HepG2 (cell line): ENCODE measurements around the gene WAS. TPM values are rescaled to one million over a fixed set of nuclear protein-coding genes. Genes with fewer than 3 reads are reported as not detected.

Experiments used
- ATAC-seq: fragments of 200-7000 bp; cut with Tn5 transposase; 3 replicates; pipeline ENCODE4 v1.9.1; 2020; ENCODE audit warnings: mild to moderate bottlenecking, moderate library complexity
- BruUV-seq: library from RNA; stranded (reverse); fragments of 400-500 nt; replicated peaks from 2 replicates; lab custom pipeline; 2021; lab: Mats Ljungman, UMichigan
- CTCF ChIA-PET: fragments of 300-600 bp; formaldehyde crosslinking; extraction: SDS; loops from one replicate; lab custom pipeline; 2021; ENCODE audit warnings: low total read pairs, inconsistent platforms, low intra/inter-chr PET ratio; lab: Yijun Ruan, JAX
- POLR2A ChIA-PET: fragments of 350-600 bp; sonication (Branson Sonifier 250); formaldehyde crosslinking; loops from one replicate; lab custom pipeline; 2020; ENCODE audit warnings: antibody characterized with exemption, inconsistent platforms; lab: Yijun Ruan, JAX
- DNase-seq: peaks from one replicate; pipeline ENCODE4 v3.0.0-alpha.2; 2015; ENCODE audit warnings: low spot score
- FAIRE-seq: peaks from 3 replicates; lab custom pipeline; 2011; peaks lifted over from hg19 to GRCh38; lab: Jason Lieb, UNC
- H2AFZ ChIP-seq: one replicate; pipeline ENCODE4 v1.6.1; 2011; ENCODE audit warnings: low read length, inconsistent platforms
- H3K27ac ChIP-seq: fragments of 300-600 bp; 3 replicates; pipeline ENCODE4 v1.8.0; 2011; ENCODE audit warnings: mixed run types, mild to moderate bottlenecking, mixed read lengths, low read length, inconsistent platforms; ENCODE audit not compliant: insufficient read depth; ENCODE audit errors: extremely low read length
- H3K27me3 ChIP-seq, 2 experiments: fragments of 200-600 bp in 1 of 2; 2 replicates in 1 of 2; 3 replicates in 1 of 2; pipeline versions ENCODE4 v1.6.0 to v1.8.0; 2011; ENCODE audit warnings: low read length in 2 of 2, mild to moderate bottlenecking in 2 of 2, moderate library complexity in 2 of 2, inconsistent platforms in 1 of 2; ENCODE audit not compliant: insufficient read depth in 2 of 2, control insufficient read depth in 1 of 2
- H3K36me3 ChIP-seq, 2 experiments: fragments of 200-600 bp in 1 of 2; replicated peaks in 1 of 2; 2 replicates in 1 of 2; 3 replicates in 1 of 2; pipeline versions ENCODE4 v1.5.1 to v1.8.0; 2011; ENCODE audit warnings: low read length in 2 of 2, inconsistent platforms in 1 of 2; ENCODE audit not compliant: insufficient read depth in 2 of 2, control insufficient read depth in 1 of 2
- H3K4me1 ChIP-seq: 2 replicates; pipeline ENCODE4 v1.5.1; 2012; ENCODE audit warnings: low read length, inconsistent platforms; ENCODE audit not compliant: insufficient read depth
- H3K4me2 ChIP-seq: 2 replicates; pipeline ENCODE4 v1.6.0; 2011; ENCODE audit warnings: low read depth, low read length, inconsistent platforms
- H3K4me3 ChIP-seq, 3 experiments: fragments of 200-600 bp in 1 of 3; sonication (generic), shearing (Covaris generic) in 1 of 3; replicated peaks in 1 of 3; 2 replicates each; pipeline ENCODE4 v1.5.1; 2011 to 2016; ENCODE audit warnings: low read length in 3 of 3, inconsistent platforms in 2 of 3, low read depth in 2 of 3, mild to moderate bottlenecking in 2 of 3, control low read depth in 1 of 3, mixed read lengths in 1 of 3; ENCODE audit not compliant: insufficient read depth in 1 of 3
- H3K79me2 ChIP-seq: one replicate; pipeline ENCODE4 v1.6.1; 2011; ENCODE audit warnings: low read length, inconsistent platforms; ENCODE audit not compliant: insufficient read depth
- H3K9ac ChIP-seq: 2 replicates; pipeline ENCODE4 v1.6.0; 2011; ENCODE audit warnings: mild to moderate bottlenecking, low read depth, low read length, inconsistent platforms; ENCODE audit not compliant: insufficient read depth
- H3K9me3 ChIP-seq: 2 replicates; pipeline ENCODE4 v1.5.1; 2012; ENCODE audit warnings: mild to moderate bottlenecking, low read length
- H4K20me1 ChIP-seq: 2 replicates; pipeline ENCODE4 v1.6.0; 2011; ENCODE audit warnings: inconsistent platforms, mild to moderate bottlenecking, low read length, moderate library complexity; ENCODE audit not compliant: insufficient read depth
- ARID3A ChIP-seq: IDR thresholded peaks from 2 replicates; pipeline ENCODE4 v1.6.1; 2012; ENCODE audit warnings: low read depth, low read length, improper control_type of control experiment
- CTCF ChIP-seq: sonication (generic); formaldehyde crosslinking; IDR thresholded peaks from 2 replicates; pipeline ENCODE4 v1.5.0; 2020; ENCODE audit warnings: mild to moderate bottlenecking, missing genetic modification reagents, moderate library complexity
- RXRB ChIP-seq: IDR thresholded peaks from 2 replicates; pipeline ENCODE4 v1.6.1; 2016; ENCODE audit warnings: borderline replicate concordance, missing genetic modification reagents, missing compliant biosample characterization
- SMC3 ChIP-seq: IDR thresholded peaks from 2 replicates; pipeline ENCODE4 v1.6.1; 2011; ENCODE audit warnings: low read length, improper control_type of control experiment
- STAG1 ChIP-seq: sonication (generic); formaldehyde crosslinking; IDR thresholded peaks from 2 replicates; pipeline ENCODE4 v1.4.0; 2020; ENCODE audit warnings: missing genetic modification reagents
- USF2 ChIP-seq, 2 experiments: sonication (generic) in 1 of 2; formaldehyde crosslinking in 1 of 2; IDR thresholded peaks; 2 replicates each; pipeline versions ENCODE4 v1.5.1 to v1.6.1; 2011 to 2020; ENCODE audit warnings: borderline replicate concordance in 1 of 2, low read depth in 1 of 2, low read length in 1 of 2, mild to moderate bottlenecking in 1 of 2, missing genetic modification reagents in 1 of 2, moderate library complexity in 1 of 2
- ZBTB3 ChIP-seq: sonication (generic); formaldehyde crosslinking; IDR thresholded peaks from 2 replicates; pipeline ENCODE4 v1.4.0; 2020; ENCODE audit warnings: low read depth, mild to moderate bottlenecking, moderate library complexity, missing genetic modification reagents, borderline replicate concordance
- ZNF607 ChIP-seq: sonication (generic); formaldehyde crosslinking; IDR thresholded peaks from 2 replicates; pipeline ENCODE4 v1.5.1; 2020; ENCODE audit warnings: missing genetic modification reagents, mild to moderate bottlenecking, borderline replicate concordance
- WGBS: methylation state at CpG from one replicate; pipeline ENCODE4 v1.1.6; 2017; ENCODE audit warnings: low lambda C conversion rate; 5-methylcytosine and 5-hydroxymethylcytosine counted together
- in situ Hi-C: cut with HindIII; loops from 2 replicates; pipeline ENCODE4 v1.10.0; 2017; ENCODE audit warnings: low pct_unique_long_range_greater_than_20kb; ENCODE audit not compliant: extremely low pct_ligation_motif_present
- intact Hi-C: fragments of 100-400 bp; cut with micrococcal nuclease; formaldehyde crosslinking; loops from one replicate; pipeline ENCODE4 v1.10.0; 2022; ENCODE audit not compliant: unreplicated experiment
- polyA plus RNA-seq, 8 experiments: library from polyadenylated mRNA; depleted of rRNA in 3 of 8; stranded (reverse) in 7 of 8; unstranded in 1 of 8; fragments of >200 nt; fragmentation: Illumina TruSeq in 4 of 8; extraction: Trizol in 4 of 8; gene quantifications; 2 replicates each; pipeline versions ENCODE4 v1.2.1 to v1.2.3, GENCODE V29; 2011 to 2016; ENCODE audit warnings: low read depth in 4 of 8, missing spikeins in 1 of 8, mixed read lengths in 1 of 8; ENCODE audit not compliant: insufficient read depth in 1 of 8
- total RNA-seq, 5 experiments: library from RNA; depleted of rRNA; stranded (reverse); fragments of >200 nt; fragmentation: Illumina TruSeq; extraction: Trizol; gene quantifications; 2 replicates each; pipeline ENCODE4 v1.2.3, GENCODE V29; 2016; ENCODE audit warnings: low read depth in 1 of 5

The WAS gene
- total and polyA plus RNA-seq, 2 of the 13 experiments (the other 11 are each of a cell fraction or from before 2014, with no cell fraction given) = 0.11 TPM; not detected in 1

- Histone ChIP-seq H3K36me3 (no peaks in the 10 kb centered on the region), H3K79me2 (no peaks in the 10 kb centered on the region), H3K4me1 (no peaks in the 10 kb centered on the region), H2AFZ (no peak overlapping the region), H3K4me3 (no peak overlapping the region), H3K27me3 (0 out of 5 replicates have a peak, but pooled peaks cover 0 to 3% of the 10 kb centered on the region in 2 experiments), H4K20me1 (no peaks in the 10 kb centered on the region), H3K4me2 (no peak overlapping the region), H3K27ac (no peak overlapping the region), H3K9ac (no peak overlapping the region), H3K9me3 (no peaks in the 10 kb centered on the region)
- ChIA-PET POLR2A (interaction anchor here (1.0 to 1.7 kb wide), 2 partner anchors 28 to 65 kb away, joined by 3 to 7 read pairs; no protein-coding TSS in a partner anchor), CTCF (interaction anchor here (1.4 kb wide), 1 partner anchor 185 kb away, joined by 3 read pairs; no protein-coding TSS in a partner anchor)
- intact Hi-C loops (loop anchor here (5.0 kb wide), 1 partner anchor 269 kb away; the partner anchor contains the start of gene PIM2), in situ Hi-C loops (no loop called here)
- WGBS = 3% methylated on average over 3 of the region's 6 CpGs
- peak; percentile 69 for ATAC-seq
- no peak for TF ChIP-seq RXRB (CRISPR knock-in tag)
- TF ChIP-seq ARID3A = 0 out of 2 replicates have a peak, but pooled peaks have one; percentile 25
- TF ChIP-seq USF2 (IDR thresholded peaks at IDR 0.05; ENCODE audit: low read depth, low read length) = no peak
- no peak for TF ChIP-seq USF2 (CRISPR knock-in tag; IDR thresholded peaks at IDR 0.05; ENCODE audit: borderline replicate concordance)
- TF ChIP-seq ZBTB3 (CRISPR knock-in tag) = no peak
- peak; percentile 44; the same call in 1 of the 2 replicates for TF ChIP-seq SMC3
- TF ChIP-seq STAG1 = peak; percentile 77
- peak; percentile 63 for TF ChIP-seq CTCF (CRISPR knock-in tag)
- no peak for TF ChIP-seq ZNF607
- DNase-seq = peak; percentile 28
- FAIRE-seq = peak; percentile 64
- no TSS peak for BruUV-seq
These were observed 35.3 kb upstream of the WAS start for GRCh38 chrX:48648336-48648751.
